Aorta (tissue), 5 donors: ENCODE measurements around the gene KCTD4. TPM values are rescaled to one million over a fixed set of nuclear protein-coding genes. Genes with fewer than 3 reads are reported as not detected.
"Not testable (repeated sequence)": the region's sequence is repeated elsewhere in the genome, so short reads cannot be mapped to it uniquely, and the experiment has no call there.

Source experiments
- ATAC-seq: fragments of 200-7000 bp; cut with Tn5 transposase; one replicate; pipeline ENCODE4 v1.9.1; 2022; ENCODE audit warnings: moderate library complexity; ENCODE audit not compliant: low FRiP score
- DNase-seq, 2 donors: peaks; one replicate each; pipeline ENCODE4 v3.0.0-alpha.2; 2020
- H3K27ac ChIP-seq, 2 donors: one replicate each; pipeline ENCODE4 v1.5.1; 2013; ENCODE audit warnings: low read length in 2 of 2, mild to moderate bottlenecking in 2 of 2, moderate library complexity in 2 of 2, control low read depth in 1 of 2, inconsistent platforms in 1 of 2, low read depth in 1 of 2
- H3K27me3 ChIP-seq, 2 donors: one replicate each; pipeline ENCODE4 v1.6.1; 2013; ENCODE audit warnings: control low read depth in 1 of 2, low read length in 1 of 2, mild to moderate bottlenecking in 1 of 2, moderate library complexity in 1 of 2; ENCODE audit not compliant: insufficient read depth in 2 of 2, control insufficient read depth in 1 of 2
- H3K36me3 ChIP-seq, 2 donors: one replicate each; pipeline ENCODE4 v1.6.1; 2013; ENCODE audit warnings: control low read depth in 1 of 2, low read length in 1 of 2, mild to moderate bottlenecking in 1 of 2; ENCODE audit not compliant: insufficient read depth in 2 of 2, control insufficient read depth in 1 of 2
- H3K4me1 ChIP-seq, 2 donors: one replicate each; pipeline ENCODE4 v1.6.1; 2013; ENCODE audit warnings: low read length in 2 of 2, control low read depth in 1 of 2, mild to moderate bottlenecking in 1 of 2, moderate library complexity in 1 of 2; ENCODE audit not compliant: insufficient read depth in 2 of 2, control insufficient read depth in 1 of 2
- H3K4me3 ChIP-seq, 2 donors: one replicate each; pipeline ENCODE4 v1.5.1; 2013; ENCODE audit warnings: low read length in 2 of 2, control low read depth in 1 of 2, mild to moderate bottlenecking in 1 of 2
- H3K9me3 ChIP-seq: one replicate; pipeline ENCODE4 v1.6.1; 2013; ENCODE audit warnings: mild to moderate bottlenecking, low read length; ENCODE audit not compliant: control insufficient read depth
- WGBS, 2 donors: extraction: QIAGEN DNeasy Blood & Tissue Kit; methylation state at CpG; one replicate each; pipeline ENCODE4 v1.1.7; 2013; 5-methylcytosine and 5-hydroxymethylcytosine counted together
- intact Hi-C, 2 donors: fragments of 100-400 bp; cut with DNase I; formaldehyde crosslinking; loops; one replicate each; pipeline versions ENCODE4 v1.14.2 to v1.15.0; 2022
- long read RNA-seq, 2 donors: library from polyadenylated mRNA; unstranded; transcript quantifications; one replicate each; pipeline ENCODE4 v2.0.0, GENCODE V29; 2020 to 2021
- polyA plus RNA-seq, 2 donors: library from polyadenylated mRNA; stranded (reverse); fragments of 200-250 nt; gene quantifications; one replicate each; pipeline ENCODE4 v1.2.3, GENCODE V29; 2013
- total RNA-seq, 2 donors: library from RNA; stranded (reverse); fragmentation: NEBNext Ultra II Directional; extraction: Animal tissue kit (Norgen Biotek cat#: 25700); gene quantifications; one replicate each; pipeline ENCODE4 v1.2.1, GENCODE V29; 2021
- donor health status: healthy with polysubstance abuse.
- donor health status: Bipolar disorder and iron deficiency.
- donor health status: DM: no; HTN: no; CAD: no.
- donor health status: DM: no; HTN: no; CAD: no.
- donor health status: DM: yes; HTN: yes; CAD: no.

Gene KCTD4
- total RNA-seq (under 1 TPM in 1 of 2 donors, not detected in 1; 0.60 TPM), polyA plus RNA-seq (under 1 TPM; 0.25 to 0.26 TPM)
- long read RNA-seq, donor 1: 0 reads
- long read RNA-seq, donor 2, partial matches to known transcripts: 0 of 2 reads
- long read RNA-seq, donor 2, other reads (novel, unspliced or antisense): 0 of 2 reads

DNA sequence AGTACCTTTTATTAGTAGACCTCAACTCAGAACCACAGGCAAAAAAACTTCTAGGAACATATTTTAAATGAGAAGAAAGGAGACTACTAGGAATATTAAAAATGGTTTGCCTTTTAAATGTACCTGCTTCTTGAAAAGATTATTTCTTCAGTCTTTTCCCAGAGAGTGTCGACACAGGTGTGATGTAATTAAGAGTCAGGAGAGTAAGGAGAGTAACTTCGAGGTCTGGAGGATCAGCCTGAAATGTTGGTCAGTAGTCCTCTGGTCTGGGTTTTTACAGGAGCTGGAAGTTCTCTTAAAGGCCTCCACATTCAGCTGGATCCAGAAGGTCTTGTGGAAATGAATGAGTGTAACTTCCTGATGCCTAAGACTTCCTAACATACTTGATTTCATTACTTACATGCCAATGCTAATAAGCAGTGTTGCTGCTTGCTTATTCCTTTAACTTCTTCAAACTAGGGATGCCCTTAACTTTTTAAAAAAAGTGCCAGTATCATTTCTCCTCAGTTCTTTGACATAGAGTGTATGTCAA lies at the start of gene KCTD4:
Gene KCTD4, minus strand, starts transcription at position 345 of the 532 bp plus-strand sequence. CDS start 6,478 bp downstream, outside the sequence.
- Histone ChIP-seq H3K4me1 (no peaks in the 10 kb centered on the region), H3K4me3 (no peak within 1 kb of the TSS), H3K36me3 (no peaks in the 10 kb centered on the region), H3K9me3 (no peaks in the 10 kb centered on the region), H3K27me3 (no peaks in the 10 kb centered on the region), H3K27ac (no peak within 1 kb of the TSS)
- 83 to 84% methylated on average over 2 of the region's 2 CpGs for WGBS, 2 donors
- intact Hi-C loops: no loop called here
- no peak for DNase-seq
- no peak for ATAC-seq

DNA sequence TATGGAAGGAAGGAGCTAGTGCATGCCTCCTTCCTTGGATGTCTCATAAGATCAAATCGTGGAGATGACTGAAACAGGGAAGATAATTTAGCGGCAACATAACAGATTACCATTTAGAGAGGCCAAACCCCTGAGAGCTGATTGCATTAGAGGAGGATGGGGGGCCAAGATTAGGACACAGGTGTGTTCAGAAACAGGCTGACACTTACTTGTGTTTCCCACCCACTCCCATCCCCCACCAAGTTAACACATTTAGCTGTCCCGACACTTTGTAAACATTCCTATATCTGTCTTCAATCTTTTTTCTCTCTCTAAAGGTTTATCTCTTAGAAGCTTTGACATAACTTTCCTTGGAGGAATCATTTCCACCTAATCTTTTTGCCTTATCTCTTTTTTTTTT lies 48.8 kb upstream of the KCTD4 start:
- peaks cover 0 to 1% of the 10 kb centered on the region in 2 donors for H3K4me1 ChIP-seq
- ATAC-seq (no peak), DNase-seq (no peak)
- no peak overlapping the region for H3K27ac ChIP-seq
- no peak overlapping the region for H3K4me3 ChIP-seq
- intact Hi-C loops: no loop called here
- peaks cover 0 to 1% of the 10 kb centered on the region in 2 donors for H3K27me3 ChIP-seq
- no peaks in the 10 kb centered on the region for H3K9me3 ChIP-seq
- 92 to 96% methylated on average over 3 of the region's 3 CpGs for WGBS, 2 donors
- no peaks in the 10 kb centered on the region for H3K36me3 ChIP-seq

DNA sequence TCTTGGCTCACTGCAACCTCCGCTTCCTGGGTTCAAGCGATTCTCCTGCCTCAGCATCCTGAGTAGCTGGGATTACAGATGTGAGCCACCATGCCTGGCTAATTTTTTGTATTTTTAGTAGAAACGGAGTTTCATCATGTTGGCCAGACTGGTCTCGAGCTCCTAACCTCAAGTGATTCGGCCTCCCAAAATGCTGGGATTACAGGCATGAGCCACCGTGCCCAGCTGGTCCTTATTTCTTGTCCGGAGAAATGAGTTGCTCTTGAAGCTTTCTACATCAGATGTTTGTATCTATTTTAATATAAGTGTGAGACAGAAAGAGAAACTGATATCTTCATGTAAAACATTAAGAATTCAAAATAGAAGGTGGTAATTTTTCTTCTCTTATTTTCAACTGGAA lies 43.9 kb upstream of the KCTD4 start:
- H3K36me3 ChIP-seq, H3K27me3 ChIP-seq, DNase-seq, H3K27ac ChIP-seq, H3K4me3 ChIP-seq, H3K9me3 ChIP-seq, ATAC-seq, intact Hi-C loops, H3K4me1 ChIP-seq: not testable (repeated sequence)
- 95% methylated on average over 7 of the region's 7 CpGs for WGBS, 2 donors

DNA sequence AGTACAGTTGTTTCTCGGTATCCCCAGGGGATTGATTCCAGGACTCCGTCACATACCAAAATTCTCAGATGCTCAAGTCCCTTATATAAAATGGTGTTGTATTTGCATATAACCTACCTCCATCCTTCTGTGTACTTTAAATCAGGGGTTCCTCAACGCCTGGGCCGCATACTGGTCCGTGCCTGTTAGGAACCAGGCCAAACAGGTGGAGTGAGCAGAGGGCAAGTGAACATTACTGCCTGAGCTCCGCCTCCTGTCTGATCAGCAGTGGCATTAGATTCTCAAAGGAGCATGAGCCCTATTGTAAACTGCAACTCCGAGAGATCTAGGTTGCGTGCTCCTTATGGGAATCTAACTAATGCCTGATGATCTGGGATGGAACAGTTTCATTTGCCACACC lies 42.2 kb upstream of the KCTD4 start:
- Histone ChIP-seq H3K9me3 (no peaks in the 10 kb centered on the region), H3K4me3 (no peak overlapping the region), H3K4me1 (no peaks in the 10 kb centered on the region), H3K27me3 (no peaks in the 10 kb centered on the region), H3K27ac (no peak overlapping the region), H3K36me3 (no peaks in the 10 kb centered on the region)
- intact Hi-C loops: no loop called here
- ATAC-seq: no peak
- DNase-seq: no peak
- WGBS, 2 donors: 95% methylated on average over 8 of the region's 8 CpGs

DNA sequence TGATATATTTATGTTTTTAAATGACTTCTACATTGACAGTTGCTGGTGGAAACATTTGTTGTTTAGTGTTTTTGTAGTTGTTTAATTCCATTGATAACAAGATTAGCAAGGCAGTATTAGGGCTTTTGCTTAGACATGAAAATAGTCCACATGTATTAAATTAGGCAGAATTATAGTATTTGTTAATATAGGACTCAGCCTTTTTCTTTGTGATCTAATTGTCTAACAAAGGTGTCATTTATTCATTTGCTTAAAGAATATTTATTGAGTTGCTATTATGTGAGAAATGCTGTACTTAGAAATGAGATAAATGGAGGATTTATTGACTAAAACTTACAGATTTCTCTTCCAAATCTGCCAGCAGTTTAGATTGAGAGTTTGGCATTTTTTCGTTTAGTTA lies 41.7 kb upstream of the KCTD4 start:
- no peak for DNase-seq
- Histone ChIP-seq H3K4me1 (no peaks in the 10 kb centered on the region), H3K27me3 (no peaks in the 10 kb centered on the region), H3K4me3 (no peak overlapping the region), H3K9me3 (no peaks in the 10 kb centered on the region), H3K27ac (no peak overlapping the region), H3K36me3 (no peaks in the 10 kb centered on the region)
- intact Hi-C loops: no loop called here
- 88 to 90% methylated on average over 1 of the region's 1 CpG for WGBS, 2 donors
- ATAC-seq: no peak

DNA sequence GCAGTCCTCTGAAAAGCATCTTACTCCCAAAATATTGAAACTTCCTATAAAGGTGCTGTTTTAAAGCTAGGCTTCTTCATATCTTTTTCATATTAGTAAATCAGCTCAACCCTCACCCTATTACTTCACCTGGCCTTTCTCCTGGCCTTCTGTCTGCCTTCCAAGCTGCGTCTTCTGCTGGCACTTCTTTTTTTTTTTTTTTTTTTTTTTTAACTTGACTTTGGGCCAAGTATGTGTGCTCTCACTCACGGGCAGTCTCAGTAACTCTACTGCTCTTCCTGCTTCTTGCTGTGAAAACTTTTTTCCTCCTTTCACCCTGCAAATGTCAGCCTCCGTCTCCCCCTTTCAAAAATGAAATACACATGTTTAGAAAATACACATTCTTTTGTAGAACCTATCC lies 41.2 kb upstream of the KCTD4 start:
- ATAC-seq: no peak

DNA sequence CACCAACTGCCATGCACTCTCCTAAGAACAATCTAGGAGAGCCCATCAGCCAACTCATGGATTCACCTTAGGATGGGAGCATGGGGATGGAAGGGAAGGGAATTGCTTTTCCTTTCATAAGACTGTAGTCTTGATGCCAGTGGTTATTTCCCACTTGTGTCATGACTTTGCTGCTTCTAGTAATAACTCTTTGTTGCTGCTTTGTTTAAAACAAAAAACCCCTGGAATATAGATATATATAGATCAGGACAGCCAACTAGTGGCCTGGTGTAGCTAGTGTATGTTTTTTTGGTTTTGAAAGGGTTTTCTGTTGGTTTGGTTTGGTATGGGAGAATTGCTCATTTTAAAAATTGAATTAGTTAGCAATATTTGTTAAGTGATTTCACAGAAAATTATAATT lies 39.3 kb upstream of the KCTD4 start:
- no peaks in the 10 kb centered on the region for H3K9me3 ChIP-seq
- no peak overlapping the region for H3K27ac ChIP-seq
- no peak for ATAC-seq
- DNase-seq: no peak
- H3K27me3 ChIP-seq: no peaks in the 10 kb centered on the region
- intact Hi-C loops: no loop called here
- no peak overlapping the region for H3K4me3 ChIP-seq
- H3K36me3 ChIP-seq: no peaks in the 10 kb centered on the region
- peaks cover 2 to 3% of the 10 kb centered on the region in 2 donors for H3K4me1 ChIP-seq

More for the DNA sequence above, 41.2 kb upstream of the KCTD4 start:
- peak overlapping the region in 1 of 2 donors; percentile 20 for H3K4me3 ChIP-seq
- intact Hi-C loops: no loop called here
- no peak for DNase-seq
- no peaks in the 10 kb centered on the region for H3K27me3 ChIP-seq
- no peaks in the 10 kb centered on the region for H3K4me1 ChIP-seq
- no peaks in the 10 kb centered on the region for H3K36me3 ChIP-seq
- H3K27ac ChIP-seq: no peak overlapping the region
- H3K9me3 ChIP-seq: no peaks in the 10 kb centered on the region
- WGBS, 2 donors: 3 to 4% methylated on average over 3 of the region's 3 CpGs

DNA sequence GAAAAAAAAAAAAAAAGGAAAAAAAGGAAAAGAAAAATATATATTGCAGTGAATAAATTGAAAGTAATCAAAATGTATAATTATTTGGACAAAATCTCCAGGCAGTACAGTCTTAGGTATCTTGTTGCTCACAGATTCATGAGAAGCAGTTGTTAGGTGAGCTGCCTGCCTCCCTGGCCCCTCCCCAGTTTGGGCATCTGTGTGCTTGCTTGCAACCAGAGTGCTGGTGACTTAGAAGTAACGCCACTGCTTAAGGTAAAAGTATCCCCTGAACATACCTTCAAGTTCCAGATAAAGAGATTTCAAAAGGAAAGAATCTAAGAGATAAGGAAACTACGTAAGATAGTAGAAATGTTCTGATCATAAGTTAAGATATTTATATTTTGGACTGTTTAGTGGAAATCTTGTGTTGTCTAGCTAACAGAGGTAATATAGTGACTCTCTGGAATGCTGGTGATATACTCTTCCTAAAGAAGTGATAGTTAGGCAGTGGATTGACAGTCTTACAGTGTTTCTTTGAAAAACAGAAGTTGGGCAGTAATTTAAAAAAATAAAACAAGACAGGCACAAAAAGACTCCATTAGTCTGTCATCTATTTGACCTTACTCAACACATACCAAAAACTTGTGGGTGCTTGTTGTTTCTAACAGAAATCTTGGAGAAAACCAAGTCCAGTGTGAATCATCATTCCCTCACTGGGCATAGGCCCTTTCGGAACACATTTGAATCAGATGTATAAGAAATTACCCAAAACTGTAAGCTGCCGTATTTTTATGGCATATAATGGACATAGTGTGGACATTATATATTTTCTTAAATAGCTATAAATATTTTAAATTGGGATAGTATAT lies 38.3 kb upstream of the KCTD4 start:
- H3K27ac ChIP-seq: no peak overlapping the region

DNA sequence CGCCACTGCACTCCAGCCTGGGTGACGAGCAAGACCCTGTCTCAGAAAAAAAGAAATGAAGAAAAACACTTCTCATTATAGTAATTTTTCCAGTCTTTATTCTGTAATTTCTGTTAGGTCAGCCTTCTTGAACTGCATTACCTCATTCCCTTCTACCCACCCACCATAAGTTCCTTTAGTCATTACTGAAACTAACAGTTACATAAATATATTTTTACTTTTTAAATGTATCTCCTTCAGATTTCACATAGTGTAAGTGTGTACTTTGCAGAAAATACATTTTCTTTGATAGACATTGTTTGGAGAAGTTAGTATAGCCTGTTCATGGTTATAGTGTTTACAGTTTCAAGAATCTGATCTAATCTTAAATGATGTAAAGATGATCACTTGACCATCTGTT lies 31.7 kb upstream of the KCTD4 start:
- intact Hi-C loops: no loop called here
- Histone ChIP-seq H3K4me1 (peaks cover 2 to 3% of the 10 kb centered on the region in 2 donors), H3K27me3 (no peaks in the 10 kb centered on the region), H3K4me3 (no peak overlapping the region), H3K9me3 (no peaks in the 10 kb centered on the region), H3K36me3 (no peaks in the 10 kb centered on the region), H3K27ac (no peak overlapping the region)
- no peak for DNase-seq
- no peak for ATAC-seq
- 97 to 99% methylated on average over 2 of the region's 2 CpGs for WGBS, 2 donors

More for the DNA sequence above, 38.3 kb upstream of the KCTD4 start:
- H3K36me3 ChIP-seq: no peaks in the 10 kb centered on the region
- intact Hi-C loops: loop anchor here in 1 of 2 donors (5.0 kb wide), 1 partner anchor 47 kb away; no protein-coding TSS in a partner anchor
- H3K9me3 ChIP-seq: no peaks in the 10 kb centered on the region
- H3K4me3 ChIP-seq: no peak overlapping the region
- H3K4me1 ChIP-seq: peaks cover 2 to 3% of the 10 kb centered on the region in 2 donors
- no peak for DNase-seq
- ATAC-seq: no peak
- WGBS, 2 donors: 69 to 75% methylated on average over 4 of the region's 4 CpGs
- no peaks in the 10 kb centered on the region for H3K27me3 ChIP-seq
